HCT116 (cell line): ENCODE results near the gene PELI3. TPM values are rescaled to one million over a fixed set of nuclear protein-coding genes. Genes with fewer than 3 reads are reported as not detected.

Experiments
- ATAC-seq: fragments of 200-7000 bp; cut with Tn5 transposase; 2 replicates; pipeline ENCODE4 v1.9.1; 2020; ENCODE audit warnings: mild to moderate bottlenecking, moderate library complexity
- BruUV-seq: library from RNA; stranded (reverse); fragments of 400-500 nt; replicated peaks from 2 replicates; lab custom pipeline; 2021; lab: Mats Ljungman, UMichigan
- CTCF ChIA-PET: fragments of 300-600 bp; sonication (Branson Sonifier 250); formaldehyde crosslinking; loops from one replicate; lab custom pipeline; 2021; ENCODE audit warnings: antibody characterized with exemption; lab: Charles Lee
- POLR2A ChIA-PET: fragments of 300-600, 350-600 bp; sonication (Branson Sonifier 250); formaldehyde crosslinking; loops from one replicate; lab custom pipeline; 2021; ENCODE audit warnings: antibody characterized with exemption; lab: Charles Lee
- RAD21 ChIA-PET, 2 experiments: fragments of 300-600 bp; sonication (Branson Sonifier 250); formaldehyde crosslinking; loops; one replicate each; lab custom pipeline; 2023; ENCODE audit warnings: low total read pairs in 2 of 2; ENCODE audit not compliant: uncharacterized antibody in 2 of 2, unreplicated experiment in 2 of 2, low non-redundant PET in 1 of 2; lab: Charles Lee
- DNase-seq: peaks from one replicate; pipeline ENCODE4 v3.0.0-alpha.2; 2010; ENCODE audit warnings: low read depth, low spot score
- H2AFZ ChIP-seq: fragments of 200-600 bp; shearing (Covaris generic), sonication (generic); 2 replicates; pipeline ENCODE4 v1.6.1; 2017; ENCODE audit warnings: low read depth, mixed run types, mixed read lengths, antibody characterized with exemption, low read length; ENCODE audit not compliant: poor library complexity, severe bottlenecking
- H3K27ac ChIP-seq: 2 replicates; pipeline ENCODE4 v1.5.1; 2012; ENCODE audit warnings: low read depth, low read length
- H3K27me3 ChIP-seq: fragments of 200-600 bp; sonication (generic); 2 replicates; pipeline ENCODE4 v1.6.1; 2016; ENCODE audit warnings: mixed run types, low read length, mixed read lengths; ENCODE audit not compliant: insufficient read depth
- H3K36me3 ChIP-seq, 2 experiments: fragments of 200-500 bp in 1 of 2; fragments of 200-600 bp in 1 of 2; sonication (Bioruptor generic) in 1 of 2; sonication (generic) in 1 of 2; 2 replicates each; pipeline versions ENCODE4 v1.5.1 to v1.6.1; 2014 to 2016; ENCODE audit warnings: low read length in 2 of 2, inconsistent platforms in 1 of 2, mixed read lengths in 1 of 2, mixed run types in 1 of 2; ENCODE audit not compliant: insufficient read depth in 2 of 2, control insufficient read depth in 1 of 2
- H3K4me1 ChIP-seq, 2 experiments: fragments of 200-600 bp in 1 of 2; sonication (generic) in 1 of 2; 2 replicates each; pipeline versions ENCODE4 v1.5.1 to v1.6.1; 2012 to 2017; ENCODE audit warnings: low read length in 2 of 2, inconsistent platforms in 1 of 2, mild to moderate bottlenecking in 1 of 2, mixed read lengths in 1 of 2, mixed run types in 1 of 2, moderate library complexity in 1 of 2; ENCODE audit not compliant: insufficient read depth in 2 of 2, control insufficient read depth in 1 of 2
- H3K4me2 ChIP-seq: fragments of 200-600 bp; sonication (generic); 2 replicates; pipeline ENCODE4 v1.6.1; 2017; ENCODE audit warnings: mixed run types, low read length, mixed read lengths
- H3K4me3 ChIP-seq, 2 experiments: fragments of 200-600 bp in 1 of 2; sonication (generic) in 1 of 2; replicated peaks in 1 of 2; 2 replicates each; pipeline ENCODE4 v1.5.1; 2011 to 2016; ENCODE audit warnings: low read length in 2 of 2, control low read depth in 1 of 2, low read depth in 1 of 2, mild to moderate bottlenecking in 1 of 2, mixed read lengths in 1 of 2, mixed run types in 1 of 2
- H3K79me2 ChIP-seq: fragments of 200-600 bp; sonication (generic); 2 replicates; pipeline ENCODE4 v1.6.1; 2017; ENCODE audit warnings: mild to moderate bottlenecking, mixed run types, low read length, moderate library complexity, mixed read lengths; ENCODE audit not compliant: insufficient read depth
- H3K9ac ChIP-seq: fragments of 200-600 bp; sonication (generic); 2 replicates; pipeline ENCODE4 v1.6.1; 2016; ENCODE audit warnings: low read length, mixed read lengths
- H3K9me2 ChIP-seq: fragments of 200-600 bp; sonication (generic), shearing (Covaris generic); 2 replicates; pipeline ENCODE4 v1.6.1; 2017; ENCODE audit warnings: mixed run types, mild to moderate bottlenecking, moderate library complexity; ENCODE audit not compliant: insufficient read depth
- H3K9me3 ChIP-seq, 2 experiments: fragments of 200-500 bp in 1 of 2; fragments of 200-600 bp in 1 of 2; sonication (Bioruptor generic) in 1 of 2; sonication (generic) in 1 of 2; 2 replicates each; pipeline ENCODE4 v1.6.1; 2014 to 2017; ENCODE audit warnings: low read length in 2 of 2, mixed read lengths in 2 of 2, inconsistent platforms in 1 of 2, low read depth in 1 of 2, mild to moderate bottlenecking in 1 of 2, mixed run types in 1 of 2, moderate library complexity in 1 of 2; ENCODE audit not compliant: control insufficient read depth in 1 of 2, insufficient read depth in 1 of 2
- H4K20me1 ChIP-seq: fragments of 200-600 bp; sonication (generic), shearing (Covaris generic); 2 replicates; pipeline ENCODE4 v1.6.1; 2017; ENCODE audit warnings: mixed run types, mild to moderate bottlenecking, moderate library complexity; ENCODE audit not compliant: insufficient read depth
- CBX3 ChIP-seq: IDR thresholded peaks from 2 replicates; pipeline ENCODE4 v1.6.1; 2012; ENCODE audit warnings: low read depth
- CEBPB ChIP-seq: IDR thresholded peaks from 2 replicates; pipeline ENCODE4 v1.6.1; 2012; ENCODE audit warnings: low read depth
- EGR1 ChIP-seq: IDR thresholded peaks from 2 replicates; pipeline ENCODE4 v1.6.1; 2012; ENCODE audit warnings: low read depth
- ELF1 ChIP-seq: IDR thresholded peaks from 2 replicates; pipeline ENCODE4 v1.6.1; 2012; ENCODE audit warnings: low read depth, borderline replicate concordance
- EZH2 ChIP-seq: fragments of 200-600 bp; sonication (generic); IDR thresholded peaks from 2 replicates; pipeline ENCODE4 v1.6.1; 2017; ENCODE audit warnings: antibody characterized with exemption, mixed run types
- EZH2phosphoT487 ChIP-seq: fragments of 200-600 bp; IDR thresholded peaks from 2 replicates; pipeline ENCODE4 v1.6.1; 2018; ENCODE audit warnings: antibody characterized with exemption, borderline replicate concordance
- FOSL1 ChIP-seq: IDR thresholded peaks from 2 replicates; pipeline ENCODE4 v1.6.1; 2012; ENCODE audit warnings: low read depth
- POLR2A ChIP-seq: IDR thresholded peaks from 2 replicates; pipeline ENCODE4 v1.7.0; 2011; ENCODE audit warnings: borderline replicate concordance; ENCODE audit not compliant: insufficient read depth, insufficient read length; ENCODE audit errors: extremely low read depth
- POLR2AphosphoS5 ChIP-seq: IDR thresholded peaks from 2 replicates; pipeline ENCODE4 v1.6.1; 2011; ENCODE audit warnings: mild to moderate bottlenecking, low read depth, low read length, moderate library complexity
- RAD21 ChIP-seq: IDR thresholded peaks from 2 replicates; pipeline ENCODE4 v1.6.1; 2012; ENCODE audit warnings: low read depth, mild to moderate bottlenecking
- SIN3A ChIP-seq: IDR thresholded peaks from 2 replicates; pipeline ENCODE4 v1.6.1; 2012; ENCODE audit warnings: low read depth
- TCF7L2 ChIP-seq: IDR thresholded peaks from 2 replicates; pipeline ENCODE4 v1.7.0; 2011; ENCODE audit warnings: borderline replicate concordance, inconsistent platforms; ENCODE audit not compliant: insufficient read depth, insufficient read length; ENCODE audit errors: extremely low read depth
- YY1 ChIP-seq: IDR thresholded peaks from 2 replicates; pipeline ENCODE4 v1.6.1; 2011; ENCODE audit warnings: low read length, low read depth, moderate library complexity, mild to moderate bottlenecking; ENCODE audit not compliant: insufficient replicate concordance; ENCODE audit errors: extremely low read depth
- ZFX ChIP-seq: fragments of 450-650 bp; IDR thresholded peaks from 2 replicates; pipeline ENCODE4 v1.6.1; 2017
- ZNF274 ChIP-seq: fragments of 200-500 bp; sonication (Bioruptor generic); IDR thresholded peaks from 2 replicates; pipeline ENCODE4 v1.6.1; 2014; ENCODE audit warnings: mild to moderate bottlenecking, low read depth, low read length, inconsistent platforms
- intact Hi-C: fragments of 100-400 bp; cut with micrococcal nuclease; formaldehyde crosslinking; loops from 2 replicates; pipeline ENCODE4 v1.10.0; 2022
- total RNA-seq: library from RNA; stranded (reverse); gene quantifications from one replicate; pipeline ENCODE4 v1.2.1, GENCODE V29; 2021; ENCODE audit not compliant: unreplicated experiment
- TF ChIP-seq, protein P1 (sequence below), 3 experiments: fragments of 200-600 bp in 1 of 3; sonication (generic) in 1 of 3; IDR thresholded peaks in 2 of 3; conservative IDR thresholded peaks in 1 of 3; 2 replicates each; pipeline ENCODE4 v1.5.1; 2012 to 2017; ENCODE audit warnings: low read depth in 2 of 3, low read length in 2 of 3, antibody characterized with exemption in 1 of 3, borderline replicate concordance in 1 of 3, control low read depth in 1 of 3, mild to moderate bottlenecking in 1 of 3, mixed read lengths in 1 of 3, mixed run types in 1 of 3, moderate library complexity in 1 of 3; ENCODE audit not compliant: insufficient read depth in 1 of 3
- TF ChIP-seq, protein P2 (sequence below): IDR thresholded peaks from 2 replicates; pipeline ENCODE4 v1.6.1; 2011; ENCODE audit warnings: mild to moderate bottlenecking, low read length, moderate library complexity; ENCODE audit not compliant: insufficient replicate concordance; ENCODE audit errors: extremely low read depth
- TF ChIP-seq, protein P3 (sequence below): IDR thresholded peaks from 2 replicates; pipeline ENCODE4 v1.6.1; 2012; ENCODE audit warnings: low read depth
- TF ChIP-seq, protein P4 (sequence below): IDR thresholded peaks from 2 replicates; pipeline ENCODE4 v1.6.1; 2012

Gene PELI3
- total RNA-seq, 1 experiment from 2014 or later: 12.8 TPM

DNA sequence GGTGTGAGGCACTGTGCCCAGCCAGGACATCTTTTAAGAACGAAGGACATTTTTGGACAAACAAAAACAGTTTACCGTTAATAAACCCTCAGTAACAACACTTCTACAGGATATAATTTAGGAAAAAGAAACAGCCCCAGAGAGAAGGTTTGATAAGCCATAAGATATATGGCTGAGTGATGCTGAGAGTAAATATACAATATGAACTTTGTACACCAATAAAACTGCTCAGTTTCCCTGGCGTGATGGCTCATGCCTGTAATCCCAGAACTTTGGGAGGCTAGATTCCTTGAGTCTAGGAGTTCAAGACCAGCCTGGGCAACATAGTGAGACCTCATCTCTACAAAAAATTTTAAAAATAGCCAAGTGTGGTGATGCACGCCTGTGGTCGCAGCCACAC, 31.8 kb downstream of the PELI3 start:
- no peak overlapping the region for H3K4me3 ChIP-seq
- TF ChIP-seq TCF7L2 (no peak), EZH2 (no peak), ZNF274 (no peak), CEBPB (no peak), EZH2phosphoT487 (no peak), POLR2A (no peak), ELF1 (no peak), POLR2AphosphoS5 (no peak), ZFX (no peak), EGR1 (no peak), FOSL1 (no peak), SIN3A (no peak), YY1 (no peak), CBX3 (no peak), RAD21 (no peak)
- TF ChIP-seq, protein P1, sequence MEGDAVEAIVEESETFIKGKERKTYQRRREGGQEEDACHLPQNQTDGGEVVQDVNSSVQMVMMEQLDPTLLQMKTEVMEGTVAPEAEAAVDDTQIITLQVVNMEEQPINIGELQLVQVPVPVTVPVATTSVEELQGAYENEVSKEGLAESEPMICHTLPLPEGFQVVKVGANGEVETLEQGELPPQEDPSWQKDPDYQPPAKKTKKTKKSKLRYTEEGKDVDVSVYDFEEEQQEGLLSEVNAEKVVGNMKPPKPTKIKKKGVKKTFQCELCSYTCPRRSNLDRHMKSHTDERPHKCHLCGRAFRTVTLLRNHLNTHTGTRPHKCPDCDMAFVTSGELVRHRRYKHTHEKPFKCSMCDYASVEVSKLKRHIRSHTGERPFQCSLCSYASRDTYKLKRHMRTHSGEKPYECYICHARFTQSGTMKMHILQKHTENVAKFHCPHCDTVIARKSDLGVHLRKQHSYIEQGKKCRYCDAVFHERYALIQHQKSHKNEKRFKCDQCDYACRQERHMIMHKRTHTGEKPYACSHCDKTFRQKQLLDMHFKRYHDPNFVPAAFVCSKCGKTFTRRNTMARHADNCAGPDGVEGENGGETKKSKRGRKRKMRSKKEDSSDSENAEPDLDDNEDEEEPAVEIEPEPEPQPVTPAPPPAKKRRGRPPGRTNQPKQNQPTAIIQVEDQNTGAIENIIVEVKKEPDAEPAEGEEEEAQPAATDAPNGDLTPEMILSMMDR (IDR thresholded peaks at IDR 0.05 in 2 of 3, conservative IDR thresholded peaks at IDR 0.05 in 1 of 3; ENCODE audit: borderline replicate concordance in 1 of 3, insufficient read depth in 1 of 3, low read depth in 2 of 3, low read length in 2 of 3): no peak
- TF ChIP-seq, protein P2, sequence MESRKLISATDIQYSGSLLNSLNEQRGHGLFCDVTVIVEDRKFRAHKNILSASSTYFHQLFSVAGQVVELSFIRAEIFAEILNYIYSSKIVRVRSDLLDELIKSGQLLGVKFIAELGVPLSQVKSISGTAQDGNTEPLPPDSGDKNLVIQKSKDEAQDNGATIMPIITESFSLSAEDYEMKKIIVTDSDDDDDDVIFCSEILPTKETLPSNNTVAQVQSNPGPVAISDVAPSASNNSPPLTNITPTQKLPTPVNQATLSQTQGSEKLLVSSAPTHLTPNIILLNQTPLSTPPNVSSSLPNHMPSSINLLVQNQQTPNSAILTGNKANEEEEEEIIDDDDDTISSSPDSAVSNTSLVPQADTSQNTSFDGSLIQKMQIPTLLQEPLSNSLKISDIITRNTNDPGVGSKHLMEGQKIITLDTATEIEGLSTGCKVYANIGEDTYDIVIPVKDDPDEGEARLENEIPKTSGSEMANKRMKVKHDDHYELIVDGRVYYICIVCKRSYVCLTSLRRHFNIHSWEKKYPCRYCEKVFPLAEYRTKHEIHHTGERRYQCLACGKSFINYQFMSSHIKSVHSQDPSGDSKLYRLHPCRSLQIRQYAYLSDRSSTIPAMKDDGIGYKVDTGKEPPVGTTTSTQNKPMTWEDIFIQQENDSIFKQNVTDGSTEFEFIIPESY: no peak
- TF ChIP-seq, protein P3, sequence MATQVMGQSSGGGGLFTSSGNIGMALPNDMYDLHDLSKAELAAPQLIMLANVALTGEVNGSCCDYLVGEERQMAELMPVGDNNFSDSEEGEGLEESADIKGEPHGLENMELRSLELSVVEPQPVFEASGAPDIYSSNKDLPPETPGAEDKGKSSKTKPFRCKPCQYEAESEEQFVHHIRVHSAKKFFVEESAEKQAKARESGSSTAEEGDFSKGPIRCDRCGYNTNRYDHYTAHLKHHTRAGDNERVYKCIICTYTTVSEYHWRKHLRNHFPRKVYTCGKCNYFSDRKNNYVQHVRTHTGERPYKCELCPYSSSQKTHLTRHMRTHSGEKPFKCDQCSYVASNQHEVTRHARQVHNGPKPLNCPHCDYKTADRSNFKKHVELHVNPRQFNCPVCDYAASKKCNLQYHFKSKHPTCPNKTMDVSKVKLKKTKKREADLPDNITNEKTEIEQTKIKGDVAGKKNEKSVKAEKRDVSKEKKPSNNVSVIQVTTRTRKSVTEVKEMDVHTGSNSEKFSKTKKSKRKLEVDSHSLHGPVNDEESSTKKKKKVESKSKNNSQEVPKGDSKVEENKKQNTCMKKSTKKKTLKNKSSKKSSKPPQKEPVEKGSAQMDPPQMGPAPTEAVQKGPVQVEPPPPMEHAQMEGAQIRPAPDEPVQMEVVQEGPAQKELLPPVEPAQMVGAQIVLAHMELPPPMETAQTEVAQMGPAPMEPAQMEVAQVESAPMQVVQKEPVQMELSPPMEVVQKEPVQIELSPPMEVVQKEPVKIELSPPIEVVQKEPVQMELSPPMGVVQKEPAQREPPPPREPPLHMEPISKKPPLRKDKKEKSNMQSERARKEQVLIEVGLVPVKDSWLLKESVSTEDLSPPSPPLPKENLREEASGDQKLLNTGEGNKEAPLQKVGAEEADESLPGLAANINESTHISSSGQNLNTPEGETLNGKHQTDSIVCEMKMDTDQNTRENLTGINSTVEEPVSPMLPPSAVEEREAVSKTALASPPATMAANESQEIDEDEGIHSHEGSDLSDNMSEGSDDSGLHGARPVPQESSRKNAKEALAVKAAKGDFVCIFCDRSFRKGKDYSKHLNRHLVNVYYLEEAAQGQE: no peak
- TF ChIP-seq, protein P4, sequence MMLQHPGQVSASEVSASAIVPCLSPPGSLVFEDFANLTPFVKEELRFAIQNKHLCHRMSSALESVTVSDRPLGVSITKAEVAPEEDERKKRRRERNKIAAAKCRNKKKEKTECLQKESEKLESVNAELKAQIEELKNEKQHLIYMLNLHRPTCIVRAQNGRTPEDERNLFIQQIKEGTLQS: no peak
- no peaks in the 10 kb centered on the region for H3K9me2 ChIP-seq
- H3K4me2 ChIP-seq: no peak overlapping the region
- no peaks in the 10 kb centered on the region for H3K36me3 ChIP-seq
- H3K9me3 ChIP-seq: no peaks in the 10 kb centered on the region
- no peaks in the 10 kb centered on the region for H3K27me3 ChIP-seq
- H2AFZ ChIP-seq: no peak overlapping the region
- H3K27ac ChIP-seq: no peak overlapping the region
- ChIA-PET POLR2A (no interaction called here), RAD21 (no interaction called here), CTCF (no interaction called here)
- no peaks in the 10 kb centered on the region for H3K79me2 ChIP-seq
- no peaks in the 10 kb centered on the region for H4K20me1 ChIP-seq
- H3K9ac ChIP-seq: no peak overlapping the region
- H3K4me1 ChIP-seq: no peaks in the 10 kb centered on the region
- DNase-seq (no peak), ATAC-seq (no peak)
- intact Hi-C loops: no loop called here
- BruUV-seq: no TSS peak
